ENCODE results near the gene EPB41L1.

Gene EPB41L1

DNA sequence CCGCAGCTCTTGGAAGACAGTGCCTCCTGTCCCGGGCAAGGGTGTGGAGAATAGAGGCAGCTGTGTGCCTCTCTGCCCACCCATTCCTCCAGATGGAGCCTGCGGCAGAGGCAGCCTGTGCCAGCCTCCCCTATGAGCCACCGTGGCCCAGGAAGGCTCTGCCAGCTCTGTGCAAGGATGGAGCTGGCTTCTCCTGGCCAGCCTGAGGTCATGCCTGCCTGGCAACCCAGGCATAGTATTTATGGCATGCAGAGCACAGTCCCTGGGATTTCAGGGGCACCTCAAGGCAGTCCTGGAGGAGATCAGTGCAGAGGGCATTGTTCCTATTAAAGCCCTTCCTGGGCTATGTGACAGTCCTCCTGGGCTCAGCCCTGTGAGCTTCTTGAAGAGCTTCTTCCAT, 1.5 kb downstream of the EPB41L1 start:
- DNase-seq, result no peak

DNA sequence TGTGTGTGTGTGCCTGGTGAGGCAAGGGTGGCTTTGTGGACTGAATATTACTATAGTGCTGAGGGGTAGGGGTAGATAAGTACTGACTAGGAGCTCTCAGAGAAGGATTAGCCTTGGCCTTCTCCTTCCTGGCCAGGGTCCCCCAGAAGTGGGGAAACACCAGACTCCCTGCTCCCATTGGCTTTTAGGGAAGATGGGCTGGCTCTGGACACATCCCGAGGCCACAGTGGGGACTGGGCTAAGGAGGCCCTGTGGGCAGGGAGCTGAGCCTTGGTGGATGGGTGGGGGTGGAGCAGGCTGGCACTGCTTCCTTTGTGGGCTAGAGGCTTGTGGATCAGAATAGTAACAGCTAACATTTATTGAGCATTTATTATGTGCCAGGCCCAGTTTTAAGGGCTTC, 3.1 kb downstream of the EPB41L1 start:
- DNase-seq, result no peak

- no peak for DNase-seq
Measured at GRCh38 chr20:36158160-36158741, 3.7 kb downstream of the EPB41L1 start.

GRCh38 chr20:36159833-36160232, 5.3 kb downstream of the EPB41L1 start:
- no peak for DNase-seq

DNA sequence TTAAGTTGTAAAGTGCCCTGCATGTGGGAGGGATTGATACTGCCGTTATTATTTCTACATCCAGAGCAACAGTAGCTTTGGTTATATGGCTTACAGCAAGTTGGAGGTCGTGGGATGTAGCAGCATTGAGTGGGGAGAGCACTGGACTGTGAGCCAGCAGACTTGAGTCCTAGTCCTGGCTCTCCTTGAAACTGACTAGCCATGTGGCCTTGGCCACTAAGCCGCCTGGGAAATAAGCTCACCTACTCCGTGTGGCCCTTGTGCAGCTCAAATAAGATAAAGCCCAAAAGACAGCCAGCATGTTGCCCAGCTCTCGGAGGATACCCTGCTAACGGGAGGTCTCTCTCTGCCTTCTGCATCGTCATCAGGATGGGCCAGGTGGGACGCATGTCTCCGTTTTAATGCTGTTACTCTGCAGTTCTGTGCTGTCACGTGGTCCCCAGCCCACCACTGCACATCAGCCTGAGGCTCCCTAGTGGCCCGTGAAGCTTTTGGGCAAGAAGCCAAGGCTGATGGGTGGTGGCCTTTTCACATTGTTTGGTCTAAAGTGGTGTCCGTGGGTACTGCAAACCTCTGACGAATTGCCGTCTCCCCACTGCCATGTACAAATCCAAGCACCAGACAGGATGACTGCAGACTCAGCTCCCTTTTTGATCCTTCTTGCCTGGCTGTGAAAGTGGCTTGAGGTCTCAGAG, 7.9 kb downstream of the EPB41L1 start:
- no peak for DNase-seq

- DNase-seq, result no peak
Measured at GRCh38 chr20:36167902-36168503, 13.5 kb downstream of the EPB41L1 start.

DNA sequence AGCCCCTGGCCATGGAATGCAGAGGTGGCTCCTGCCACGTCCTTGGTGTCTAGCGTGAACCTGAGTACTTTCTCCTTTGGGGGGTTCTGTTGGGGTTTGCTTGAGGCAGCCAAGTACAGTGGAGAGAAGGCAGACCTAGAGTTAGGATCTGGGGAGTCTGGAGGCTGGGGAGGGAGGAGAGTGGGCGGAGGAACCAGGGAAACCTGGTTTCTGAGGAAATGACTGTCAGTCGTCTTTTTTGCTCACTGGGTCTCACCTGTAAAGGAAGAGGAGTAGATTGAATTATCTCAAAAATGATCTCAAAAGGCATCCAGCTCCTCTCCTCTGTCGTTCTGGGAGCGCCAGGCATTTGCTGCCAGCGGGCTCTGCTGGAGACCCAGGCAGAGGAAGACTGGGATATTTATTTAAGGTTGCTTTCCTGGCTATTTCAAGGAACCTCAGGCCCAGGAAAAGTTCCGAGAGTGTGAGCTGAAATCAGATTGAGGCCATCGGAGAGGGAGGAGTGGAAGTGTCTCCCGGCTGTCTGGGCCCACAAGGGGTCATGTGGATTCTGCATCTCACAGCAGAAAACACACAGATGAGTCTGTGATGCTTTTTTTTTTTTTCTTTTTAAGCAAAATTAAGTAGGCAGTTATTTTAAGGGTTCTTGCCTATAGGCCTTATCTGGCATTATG, 16.1 kb downstream of the EPB41L1 start:
- no peak for DNase-seq

GRCh38 chr20:36173451-36173933, 19.0 kb downstream of the EPB41L1 start:
- peak; percentile 23 for DNase-seq

DNA sequence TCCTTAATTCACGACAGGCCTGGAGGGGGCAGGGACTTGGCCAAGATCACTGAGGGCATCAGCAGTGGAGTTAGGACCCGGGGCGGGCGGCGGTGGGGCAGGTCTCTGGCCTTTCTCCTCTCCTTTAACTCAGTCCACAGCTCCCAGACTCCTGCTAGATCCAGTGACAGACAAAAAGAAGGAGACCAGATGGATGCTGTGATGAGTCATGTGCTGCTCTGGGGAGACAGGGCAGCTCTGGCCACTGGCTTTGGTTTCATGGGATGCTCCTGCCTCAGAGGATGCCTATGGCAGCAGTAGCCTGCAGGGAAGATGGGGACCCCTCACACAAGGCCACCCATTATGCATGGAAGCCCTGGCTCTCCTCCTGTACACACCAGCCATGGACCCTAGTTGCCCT, 20.5 kb downstream of the EPB41L1 start:
- no peak for DNase-seq

DNA sequence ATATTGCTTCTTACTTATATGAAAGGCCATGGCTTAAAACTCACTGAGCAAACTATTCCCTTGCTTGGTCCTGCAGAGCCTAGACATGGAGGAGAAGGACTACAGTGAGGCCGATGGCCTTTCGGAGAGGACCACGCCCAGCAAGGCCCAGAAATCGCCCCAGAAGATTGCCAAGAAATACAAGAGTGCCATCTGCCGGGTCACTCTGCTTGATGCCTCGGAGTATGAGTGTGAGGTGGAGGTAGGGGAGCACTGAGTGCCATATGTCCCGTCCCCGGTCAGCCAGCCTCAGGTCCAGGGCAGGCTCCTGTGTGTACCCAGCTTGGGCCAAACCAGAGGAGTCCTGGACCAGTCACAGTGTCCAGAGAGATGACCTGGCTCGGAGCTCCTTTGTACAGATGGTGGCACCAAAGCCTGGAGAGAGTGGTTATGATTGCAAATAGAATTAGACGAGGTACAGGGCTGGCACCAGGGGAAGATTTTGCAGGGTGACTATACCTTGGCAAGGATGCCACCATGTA, 21.0 kb downstream of the EPB41L1 start:
- DNase-seq, result no peak

GRCh38 chr20:36177716-36178115, 23.2 kb downstream of the EPB41L1 start:
- no peak for DNase-seq

- DNase-seq, result peak; percentile 19
Measured at GRCh38 chr20:36179170-36179945, 24.8 kb downstream of the EPB41L1 start.

GRCh38 chr20:36180323-36180722, 25.8 kb downstream of the EPB41L1 start:
- no peak for DNase-seq

GRCh38 chr20:36181934-36182603, 27.5 kb downstream of the EPB41L1 start:
- DNase-seq, result no peak

GRCh38 chr20:36182604-36183154, 28.1 kb downstream of the EPB41L1 start:
- DNase-seq, result no peak

GRCh38 chr20:36183155-36183944, 28.8 kb downstream of the EPB41L1 start:
- DNase-seq, result no peak

GRCh38 chr20:36184816-36185776, 30.6 kb downstream of the EPB41L1 start:
- DNase-seq, result no peak

- DNase-seq, result no peak
Measured at GRCh38 chr20:36193977-36194712, 39.6 kb downstream of the EPB41L1 start.

GRCh38 chr20:36196676-36197075, 42.1 kb downstream of the EPB41L1 start:
- DNase-seq, result no peak
